GM12872 (cell line): Measurements from ENCODE around the gene KCTD19.

Source experiments
- TF ChIP-seq, protein P1 (sequence below): IDR thresholded peaks from 3 replicates; pipeline ENCODE4 v1.5.1; 2011; ENCODE audit warnings: low read depth, mild to moderate bottlenecking, low read length, moderate library complexity; ENCODE audit not compliant: insufficient read depth

The KCTD19 gene

DNA sequence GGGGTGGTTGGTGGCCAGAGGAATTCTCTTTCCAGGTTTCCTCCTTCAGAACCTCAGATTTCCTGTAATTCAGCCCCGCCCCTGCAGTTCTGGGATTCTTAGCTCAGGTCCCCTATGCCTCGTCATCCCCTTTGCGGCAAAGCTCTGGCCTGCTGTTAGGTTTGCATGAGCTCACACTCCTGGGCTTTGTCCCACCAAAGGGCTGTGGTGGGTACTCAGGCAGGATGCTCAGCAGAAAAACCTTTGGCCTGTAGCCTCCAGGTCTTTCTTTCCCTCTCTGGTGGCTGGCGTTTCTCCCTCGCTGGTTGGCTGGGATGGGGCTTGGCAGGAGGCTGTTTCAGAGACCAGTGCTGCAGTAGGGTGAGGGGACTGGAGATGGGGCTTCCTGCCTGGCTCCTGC lies 56.8 kb downstream of the KCTD19 start:
- TF ChIP-seq, protein P1, sequence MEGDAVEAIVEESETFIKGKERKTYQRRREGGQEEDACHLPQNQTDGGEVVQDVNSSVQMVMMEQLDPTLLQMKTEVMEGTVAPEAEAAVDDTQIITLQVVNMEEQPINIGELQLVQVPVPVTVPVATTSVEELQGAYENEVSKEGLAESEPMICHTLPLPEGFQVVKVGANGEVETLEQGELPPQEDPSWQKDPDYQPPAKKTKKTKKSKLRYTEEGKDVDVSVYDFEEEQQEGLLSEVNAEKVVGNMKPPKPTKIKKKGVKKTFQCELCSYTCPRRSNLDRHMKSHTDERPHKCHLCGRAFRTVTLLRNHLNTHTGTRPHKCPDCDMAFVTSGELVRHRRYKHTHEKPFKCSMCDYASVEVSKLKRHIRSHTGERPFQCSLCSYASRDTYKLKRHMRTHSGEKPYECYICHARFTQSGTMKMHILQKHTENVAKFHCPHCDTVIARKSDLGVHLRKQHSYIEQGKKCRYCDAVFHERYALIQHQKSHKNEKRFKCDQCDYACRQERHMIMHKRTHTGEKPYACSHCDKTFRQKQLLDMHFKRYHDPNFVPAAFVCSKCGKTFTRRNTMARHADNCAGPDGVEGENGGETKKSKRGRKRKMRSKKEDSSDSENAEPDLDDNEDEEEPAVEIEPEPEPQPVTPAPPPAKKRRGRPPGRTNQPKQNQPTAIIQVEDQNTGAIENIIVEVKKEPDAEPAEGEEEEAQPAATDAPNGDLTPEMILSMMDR = no peak

DNA sequence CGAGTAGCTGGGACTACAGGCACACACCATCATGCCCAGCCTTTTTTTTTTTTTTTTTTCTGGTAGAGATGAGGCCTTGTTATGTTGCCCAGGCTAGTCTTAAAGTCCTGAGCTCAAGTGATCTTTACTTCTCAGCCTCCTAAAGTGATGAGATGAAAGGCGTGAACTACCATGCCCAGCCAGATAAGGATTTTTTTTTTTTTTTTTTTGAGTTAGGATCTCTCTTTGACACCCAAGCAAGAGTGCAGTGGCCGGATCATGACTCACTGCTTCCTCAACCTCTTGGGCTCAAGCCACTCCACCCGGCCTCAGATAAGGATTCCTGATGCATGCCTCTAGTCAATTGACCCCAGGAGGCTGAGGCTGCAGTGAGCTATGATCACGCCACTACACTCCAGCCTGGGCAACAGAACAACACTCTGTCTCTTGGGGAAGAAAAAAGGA lies 58.4 kb downstream of the KCTD19 start:
- TF ChIP-seq, protein P1 = no peak

GRCh38 chr16:67265834-67266233 lies 60.7 kb downstream of the KCTD19 start:
- TF ChIP-seq, protein P1 = no peak

DNA sequence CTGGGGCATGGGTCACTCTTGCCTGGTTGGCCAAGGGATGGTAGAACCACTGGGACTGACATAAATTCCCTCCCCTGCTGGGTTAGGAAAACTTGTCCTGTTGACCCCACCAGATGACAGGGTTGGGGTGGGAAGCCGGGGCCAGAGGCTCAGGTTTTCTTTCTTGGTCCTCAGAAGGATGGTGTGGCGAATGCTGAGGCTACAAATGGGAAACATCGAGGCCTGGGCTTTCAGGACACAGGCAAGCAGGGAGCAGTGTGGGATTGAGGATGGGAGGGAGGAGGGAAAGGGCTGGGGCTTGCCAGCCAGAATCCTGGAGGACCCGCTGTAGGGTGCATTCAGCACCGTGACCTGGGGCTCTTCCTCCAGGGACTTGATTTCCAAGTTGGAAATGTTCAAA lies 61.7 kb downstream of the KCTD19 start:
- TF ChIP-seq, protein P1 = no peak

DNA sequence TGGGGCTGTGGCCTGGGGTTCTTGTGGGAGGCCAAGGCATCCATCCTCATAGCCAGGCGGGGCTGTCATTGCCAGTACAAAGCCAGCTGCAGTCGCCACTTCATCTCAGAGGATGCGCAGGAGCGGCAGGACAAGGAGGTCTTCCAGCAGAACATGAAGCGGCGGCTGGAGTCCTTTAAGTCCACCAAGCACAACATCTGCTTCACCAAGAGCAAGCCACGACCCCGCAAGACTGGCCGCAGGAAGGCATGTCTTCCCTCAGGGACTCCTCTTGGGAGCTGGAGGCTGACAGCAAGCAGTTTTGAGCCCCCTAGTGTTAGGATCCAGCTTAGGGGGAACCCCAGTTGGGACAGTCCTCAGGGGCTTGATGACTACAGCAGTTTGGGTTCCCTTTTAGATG lies 62.3 kb downstream of the KCTD19 start:
- TF ChIP-seq, protein P1 = peak; percentile 44; the same call in 1 of the 3 replicates

DNA sequence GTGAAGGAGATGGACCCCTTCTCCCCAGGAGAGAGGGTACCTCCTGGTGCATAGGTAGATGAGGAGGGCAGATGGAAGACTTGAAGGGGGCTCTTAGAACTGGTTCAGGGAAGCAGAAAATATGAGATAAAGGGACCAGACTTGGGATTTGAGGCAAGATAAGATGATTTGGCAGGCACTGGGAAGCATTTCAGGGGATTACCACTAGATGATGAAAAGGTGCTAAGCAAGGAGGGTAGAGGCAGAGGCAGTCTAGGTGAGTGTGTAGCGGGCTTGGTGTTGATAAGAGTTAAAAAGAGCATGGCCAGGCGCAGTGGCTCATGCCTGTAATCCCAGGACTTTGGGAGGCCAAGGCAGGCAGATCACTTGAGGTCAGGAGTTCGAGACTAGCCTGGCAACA lies 63.3 kb downstream of the KCTD19 start:
- TF ChIP-seq, protein P1 = no peak

DNA sequence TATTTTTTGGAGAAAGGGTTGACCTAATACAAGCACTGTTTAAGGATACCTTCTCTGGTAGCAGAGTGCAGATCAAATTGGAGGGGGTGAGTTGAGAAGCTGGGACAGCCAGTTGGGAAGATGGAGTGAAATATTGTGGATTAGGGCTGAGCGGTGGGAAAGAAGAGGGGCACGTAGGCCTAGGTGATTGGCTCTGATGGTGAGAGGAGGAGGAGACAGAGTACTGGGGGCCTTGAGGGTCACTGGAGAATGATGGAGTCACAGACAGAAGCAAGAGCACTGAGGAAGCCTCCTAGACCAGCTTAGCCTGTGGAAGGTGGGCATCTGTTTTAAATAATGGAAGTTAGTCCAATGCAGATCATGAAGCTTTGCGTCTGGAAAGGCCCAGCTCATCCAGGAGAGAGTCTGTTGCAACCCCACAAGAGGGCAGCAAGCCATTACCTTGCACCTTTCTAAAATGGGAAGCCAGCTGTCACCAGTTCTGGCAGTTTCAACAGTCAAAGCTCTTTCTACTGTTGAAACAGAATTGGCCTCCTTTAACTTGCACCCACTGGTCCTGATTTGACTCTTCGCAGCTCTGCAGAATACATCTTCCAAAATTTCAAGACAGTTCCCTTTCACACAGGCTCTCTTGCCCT lies 66.0 kb downstream of the KCTD19 start:
- TF ChIP-seq, protein P1 = peak; percentile 79

- TF ChIP-seq, protein P1 = no peak
Observed at GRCh38 chr16:67259705-67260104, 66.8 kb downstream of the KCTD19 start.
